HG03521 (cell line): ENCODE measurements around the gene TRMO.

Experiments
- ATAC-seq: cut with Tn5 transposase; IDR thresholded peaks from one replicate; pipeline ENCODE4 v1.9.1; 2021; ENCODE audit warnings: mild to moderate bottlenecking, moderate library complexity; ENCODE audit not compliant: unreplicated experiment

TRMO gene

DNA sequence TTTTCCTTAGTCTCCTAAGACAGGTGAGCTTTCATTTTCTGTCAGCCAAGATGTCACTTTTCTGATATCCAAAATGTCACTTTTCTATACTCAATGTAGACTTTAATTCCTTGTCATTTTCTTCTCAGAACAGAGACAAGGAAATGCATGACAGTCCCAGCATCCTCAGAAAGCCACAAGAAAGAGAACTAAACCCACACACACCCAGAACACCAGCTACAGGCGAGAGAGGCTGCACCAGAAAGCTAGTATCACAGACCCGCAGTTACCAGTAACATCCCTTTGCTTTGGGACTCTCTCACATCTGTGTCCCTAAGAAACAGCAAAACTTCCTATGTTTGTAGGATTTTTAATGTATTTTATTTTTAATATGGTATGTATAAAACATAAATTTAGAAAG, 17.1 kb downstream of the TRMO start:
- no peak for ATAC-seq

DNA sequence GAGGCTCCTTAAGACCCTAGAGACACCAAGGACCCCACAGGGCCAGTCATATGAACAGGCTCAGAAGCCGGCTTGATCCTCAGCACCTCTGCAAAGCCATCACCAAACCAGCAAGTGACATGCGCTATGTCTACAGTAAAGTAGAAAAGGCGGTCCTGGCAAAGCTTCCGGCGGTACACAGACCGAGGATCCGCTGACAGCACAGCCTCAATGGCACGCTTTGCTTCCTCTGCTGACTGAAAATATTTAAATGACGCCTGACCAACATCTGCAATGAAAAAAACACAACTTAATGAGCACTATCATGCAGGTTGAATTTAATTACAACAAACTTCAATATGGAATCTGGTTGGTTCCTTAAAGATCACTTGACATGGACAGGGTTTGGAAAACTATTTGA, 17.6 kb downstream of the TRMO start:
- no peak for ATAC-seq

- no peak for ATAC-seq
Observed at GRCh38 chr9:97903177-97903576, 19.1 kb downstream of the TRMO start.

GRCh38 chr9:97900738-97901565, 21.3 kb downstream of the TRMO start:
- no peak for ATAC-seq

DNA sequence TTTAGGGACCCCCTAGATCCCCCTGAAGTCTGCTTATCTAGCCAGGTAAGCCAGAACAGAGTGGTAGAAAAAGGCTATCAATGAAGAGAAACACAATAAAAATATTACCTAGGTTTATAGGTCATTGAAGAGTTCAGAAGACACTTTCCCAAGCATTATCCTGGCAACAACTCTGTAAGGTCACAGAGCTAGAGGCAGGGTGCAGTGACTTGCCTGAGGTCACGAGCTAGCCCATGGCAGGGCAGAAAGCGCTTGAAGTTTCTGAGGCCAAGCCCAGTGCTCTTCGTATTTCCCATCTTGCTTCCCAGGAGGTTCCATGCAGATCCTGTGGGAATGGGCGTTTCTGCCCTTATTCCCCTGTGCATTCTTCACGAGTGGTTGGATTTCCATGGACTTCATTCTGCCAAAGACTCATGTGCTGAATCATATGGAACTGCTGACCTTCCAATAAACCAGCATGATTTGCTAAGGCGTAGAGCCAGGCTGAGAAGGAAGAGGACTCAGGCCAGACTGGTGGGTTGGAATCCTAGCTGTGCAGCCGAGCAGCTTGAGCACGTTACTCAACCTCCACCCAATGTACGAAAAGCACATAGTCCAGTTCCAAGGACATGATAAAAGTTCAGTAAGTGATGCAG, 22.1 kb downstream of the TRMO start:
- ATAC-seq: no peak

GRCh38 chr9:97895695-97896332, 26.5 kb downstream of the TRMO start:
- ATAC-seq: no peak

- no peak for ATAC-seq
Observed at GRCh38 chr9:97895211-97895610, 27.1 kb downstream of the TRMO start.

DNA sequence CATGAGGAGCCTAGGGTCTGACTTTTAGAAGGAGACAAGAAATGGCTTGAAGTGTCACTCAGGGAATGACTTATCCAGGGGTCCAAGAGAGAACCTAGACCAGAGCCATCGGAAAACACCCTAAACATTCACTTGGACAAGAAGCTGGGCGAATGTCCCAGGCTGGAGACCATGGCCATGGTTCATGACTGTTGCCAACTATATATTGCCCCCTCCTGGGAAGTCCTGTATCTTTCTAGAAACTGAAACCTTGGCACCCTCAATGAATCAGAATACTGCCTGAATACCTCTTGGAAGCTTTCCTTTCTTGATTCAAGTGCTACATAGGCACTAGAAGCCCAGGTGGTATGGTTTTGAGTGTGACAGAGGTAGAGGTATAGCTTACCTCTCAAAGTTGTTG, 29.9 kb downstream of the TRMO start:
- no peak for ATAC-seq

- ATAC-seq: no peak
Observed at GRCh38 chr9:97891736-97892135, 30.6 kb downstream of the TRMO start.

DNA sequence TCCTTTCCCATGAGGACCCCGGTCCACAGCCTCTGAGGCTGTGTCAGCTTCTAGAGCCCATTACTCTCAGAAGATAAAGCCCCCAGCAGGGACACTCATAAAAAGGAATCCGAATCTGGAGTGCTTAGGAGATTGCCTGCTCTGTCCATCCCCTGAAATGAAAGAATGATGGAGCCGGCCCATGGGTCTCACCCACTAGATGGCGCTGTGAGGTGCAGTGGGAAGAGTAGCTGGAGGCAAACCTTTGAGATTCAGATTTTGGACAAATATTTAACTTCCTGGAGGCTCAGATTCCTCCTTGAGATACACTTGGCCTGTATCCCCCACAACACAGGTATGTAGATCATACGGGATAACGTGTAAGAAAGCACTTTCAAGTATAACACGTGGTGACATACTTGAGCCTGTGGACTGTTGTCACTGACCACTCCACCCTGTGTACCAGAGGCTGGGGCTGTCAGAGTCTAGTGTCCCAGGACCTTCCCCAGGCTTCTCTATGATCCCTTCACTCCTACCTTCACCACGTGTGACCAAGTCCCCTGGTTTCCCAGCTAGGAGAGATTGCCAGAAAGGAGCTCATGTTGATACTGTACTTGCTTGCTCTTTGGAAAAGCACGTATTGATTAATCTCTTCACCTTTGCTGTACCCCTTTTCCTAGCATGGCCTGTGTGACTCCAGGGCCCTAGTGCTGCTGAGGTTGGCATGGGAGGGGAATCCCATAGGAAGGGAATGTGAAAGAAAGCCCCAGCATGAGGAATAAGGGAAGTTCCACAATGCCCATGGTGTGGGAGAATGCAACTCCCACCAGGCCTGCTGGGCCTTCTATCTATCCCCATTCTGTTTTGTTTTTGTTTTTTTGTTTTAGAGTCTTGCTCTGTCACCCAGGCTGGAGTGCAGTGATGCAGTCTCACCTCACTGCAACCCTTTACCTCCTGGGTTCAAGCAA, 32.1 kb downstream of the TRMO start:
- no peak for ATAC-seq

GRCh38 chr9:97880336-97880735, 42.0 kb downstream of the TRMO start:
- ATAC-seq: no peak

DNA sequence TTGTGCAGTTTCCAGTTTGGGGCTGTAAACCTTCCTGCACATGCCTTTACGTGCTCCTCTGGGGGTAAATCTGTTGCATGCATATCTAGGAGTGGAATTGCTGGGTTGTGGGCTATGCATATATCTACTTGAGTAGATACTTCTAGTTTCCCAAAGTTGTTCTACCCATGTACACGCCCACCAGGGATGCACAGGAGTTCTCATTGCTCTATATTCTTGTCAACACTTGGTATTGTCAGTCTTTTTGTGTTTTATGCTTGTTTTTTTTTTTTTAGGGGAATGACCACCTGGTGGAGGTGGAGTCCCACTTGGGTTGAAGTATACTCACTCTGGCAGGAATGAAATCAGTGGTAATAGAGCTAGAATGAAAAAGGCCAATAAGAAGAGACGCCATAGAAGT, 46.2 kb downstream of the TRMO start:
- ATAC-seq: no peak

DNA sequence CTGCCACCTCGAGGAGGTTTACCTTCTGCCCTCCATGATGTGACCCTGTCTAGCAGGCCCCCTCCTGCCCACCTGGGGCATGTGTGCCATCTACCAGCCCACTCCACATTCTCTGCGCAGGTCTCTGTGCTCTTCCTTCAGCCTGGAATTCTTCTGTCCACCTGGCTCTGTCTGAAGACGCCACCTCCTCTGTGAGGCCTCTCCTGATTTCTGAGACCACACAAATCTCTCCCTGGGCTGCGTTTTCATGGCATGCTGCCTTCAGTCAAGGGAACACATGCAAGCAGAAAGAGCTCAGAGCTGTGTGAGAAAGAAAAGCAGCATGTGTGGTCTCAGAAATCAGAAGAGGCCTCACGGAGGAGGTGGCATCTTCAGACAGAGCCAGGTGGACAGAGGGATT, 47.2 kb downstream of the TRMO start:
- no peak for ATAC-seq

DNA sequence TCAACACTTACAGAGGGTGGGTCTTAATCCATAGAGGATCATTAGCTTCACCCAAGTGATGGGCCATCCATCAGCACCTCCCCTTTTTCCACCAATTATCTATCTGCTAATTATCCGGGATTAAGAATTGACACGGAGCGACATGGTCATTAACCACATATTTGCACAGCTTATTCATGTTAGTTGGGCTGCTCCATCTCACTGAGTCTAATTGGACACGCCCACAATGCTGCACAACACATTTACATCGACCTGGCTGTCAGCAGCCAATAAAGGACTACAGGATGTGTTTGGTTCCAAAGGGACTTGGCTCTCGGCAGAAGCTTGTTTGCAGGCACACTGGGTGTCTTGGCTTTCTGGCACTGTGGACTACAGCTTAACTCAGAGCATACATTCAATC, 47.7 kb downstream of the TRMO start:
- ATAC-seq: no peak

DNA sequence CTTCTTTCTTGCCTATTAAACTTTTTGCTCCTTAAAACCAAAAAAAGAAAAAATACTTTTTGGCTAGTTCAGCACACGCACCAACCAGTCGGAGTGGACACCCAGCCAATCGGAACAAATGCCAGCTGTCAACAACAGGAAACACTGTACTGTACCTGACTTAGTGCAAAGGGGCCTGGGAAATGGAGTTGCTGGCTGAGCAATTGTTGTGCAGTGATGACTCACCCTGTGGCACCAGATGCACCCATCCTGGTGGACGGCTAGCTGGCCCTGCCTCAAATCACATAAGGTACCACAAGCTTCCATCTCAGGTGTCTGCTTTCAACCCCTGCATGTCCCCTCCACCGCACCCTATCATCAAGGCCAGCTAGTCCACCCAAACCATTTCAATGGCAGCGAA, 48.4 kb downstream of the TRMO start:
- no peak for ATAC-seq

GRCh38 chr9:97873425-97873824, 48.9 kb downstream of the TRMO start:
- no peak for ATAC-seq

- no peak for ATAC-seq
Observed at GRCh38 chr9:97868859-97869258, 53.4 kb downstream of the TRMO start.

- ATAC-seq: no peak
Observed at GRCh38 chr9:97866848-97867247, 55.5 kb downstream of the TRMO start.

GRCh38 chr9:97866300-97866699, 56.0 kb downstream of the TRMO start:
- ATAC-seq: no peak

GRCh38 chr9:97864396-97864795, 57.9 kb downstream of the TRMO start:
- ATAC-seq: no peak

DNA sequence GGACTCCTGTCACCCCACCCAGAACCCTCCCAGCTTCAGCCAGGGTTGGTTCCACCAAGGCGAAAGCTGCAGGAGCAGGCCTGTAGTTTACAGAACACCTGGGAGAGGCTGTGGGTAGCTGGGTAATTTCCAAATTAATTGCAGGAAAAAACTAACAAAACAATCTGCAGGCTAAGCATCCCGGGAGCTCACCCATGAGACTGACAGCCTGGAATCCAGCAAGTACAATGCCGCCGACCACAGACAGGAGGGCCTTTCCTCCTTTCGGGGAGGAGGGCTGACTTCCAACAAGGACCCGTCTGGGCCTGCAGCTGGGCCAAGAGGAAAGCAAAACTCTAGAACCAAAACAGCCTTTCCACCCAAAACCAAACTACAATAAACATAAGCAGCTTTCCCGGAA, 59.0 kb downstream of the TRMO start:
- ATAC-seq: no peak
